Liver (tissue), 9 donors: Measurements from ENCODE around the gene ITFG1. TPM values are rescaled to one million over a fixed set of nuclear protein-coding genes. Genes with fewer than 3 reads are reported as not detected.

ENCODE experiments used
- DNase-seq: peaks from one replicate; pipeline ENCODE4 v3.0.0-alpha.2; 2017; ENCODE audit warnings: low spot score
- H3K27ac ChIP-seq, 2 donors: one replicate each; pipeline ENCODE4 v1.7.0; 2013; ENCODE audit warnings: inconsistent platforms in 2 of 2, low read length in 2 of 2, control low read depth in 1 of 2, low read depth in 1 of 2, mild to moderate bottlenecking in 1 of 2
- H3K27me3 ChIP-seq, 4 donors: one replicate each; pipeline versions ENCODE4 v1.6.1 to v1.7.0; 2013; ENCODE audit warnings: low read length in 3 of 4, inconsistent platforms in 1 of 4, mild to moderate bottlenecking in 1 of 4, moderate library complexity in 1 of 4; ENCODE audit not compliant: control insufficient read depth in 4 of 4, insufficient read depth in 4 of 4
- H3K36me3 ChIP-seq, 4 donors: one replicate each; pipeline versions ENCODE4 v1.6.1 to v1.7.0; 2013; ENCODE audit warnings: low read length in 3 of 4, mild to moderate bottlenecking in 3 of 4, low read depth in 1 of 4, moderate library complexity in 1 of 4; ENCODE audit not compliant: control insufficient read depth in 4 of 4, insufficient read depth in 3 of 4
- H3K4me1 ChIP-seq, 4 donors: one replicate each; pipeline versions ENCODE4 v1.6.1 to v1.7.0; 2013; ENCODE audit warnings: low read length in 3 of 4, mild to moderate bottlenecking in 3 of 4, moderate library complexity in 1 of 4; ENCODE audit not compliant: control insufficient read depth in 4 of 4, insufficient read depth in 4 of 4
- H3K4me3 ChIP-seq, 3 donors: one replicate each; pipeline versions ENCODE4 v1.6.1 to v1.7.0; 2013; ENCODE audit warnings: low read length in 3 of 3, control low read depth in 1 of 3, low read depth in 1 of 3, mild to moderate bottlenecking in 1 of 3
- H3K9ac ChIP-seq, 2 donors: one replicate each; pipeline ENCODE4 v1.7.0; 2013; ENCODE audit warnings: low read length in 2 of 2, mild to moderate bottlenecking in 2 of 2, moderate library complexity in 2 of 2, control low read depth in 1 of 2, low read depth in 1 of 2
- H3K9me3 ChIP-seq, 4 donors: one replicate each; pipeline versions ENCODE4 v1.6.1 to v1.7.0; 2013; ENCODE audit warnings: low read length in 3 of 4; ENCODE audit not compliant: control insufficient read depth in 4 of 4
- EGR1 ChIP-seq, 2 donors: IDR thresholded peaks; 2 replicates each; pipeline ENCODE4 v1.6.1; 2016 to 2018; ENCODE audit warnings: antibody characterized with exemption in 2 of 2, low read depth in 2 of 2
- FOXA1 ChIP-seq: IDR thresholded peaks from 2 replicates; pipeline ENCODE4 v1.6.1; 2016; ENCODE audit warnings: antibody characterized with exemption
- FOXA2 ChIP-seq: IDR thresholded peaks from 2 replicates; pipeline ENCODE4 v1.6.1; 2016; ENCODE audit warnings: antibody characterized with exemption
- GABPA ChIP-seq, 2 donors: IDR thresholded peaks in 1 of 2; conservative IDR thresholded peaks in 1 of 2; 2 replicates each; pipeline ENCODE4 v1.6.1; 2016; ENCODE audit warnings: antibody characterized with exemption in 2 of 2, mild to moderate bottlenecking in 1 of 2, moderate library complexity in 1 of 2
- HNF4G ChIP-seq: IDR thresholded peaks from 2 replicates; pipeline ENCODE4 v1.6.1; 2016; ENCODE audit warnings: antibody characterized with exemption
- JUND ChIP-seq, 2 donors: IDR thresholded peaks; 2 replicates each; pipeline ENCODE4 v1.6.1; 2016; ENCODE audit warnings: antibody characterized with exemption in 2 of 2
- NR2F2 ChIP-seq: IDR thresholded peaks from 2 replicates; pipeline ENCODE4 v1.6.1; 2016; ENCODE audit warnings: antibody characterized with exemption
- RAD21 ChIP-seq, 2 donors: IDR thresholded peaks; 2 replicates each; pipeline ENCODE4 v1.6.1; 2016; ENCODE audit warnings: antibody characterized with exemption in 2 of 2, mild to moderate bottlenecking in 2 of 2
- REST ChIP-seq: IDR thresholded peaks from 2 replicates; pipeline ENCODE4 v1.6.1; 2016; ENCODE audit warnings: antibody characterized with exemption, mild to moderate bottlenecking
- SP1 ChIP-seq: IDR thresholded peaks from 2 replicates; pipeline ENCODE4 v1.6.1; 2018; ENCODE audit warnings: antibody characterized with exemption, mild to moderate bottlenecking
- TAF1 ChIP-seq: conservative IDR thresholded peaks from 2 replicates; pipeline ENCODE4 v1.6.1; 2016; ENCODE audit warnings: antibody characterized with exemption, mild to moderate bottlenecking
- YY1 ChIP-seq: IDR thresholded peaks from 2 replicates; pipeline ENCODE4 v1.6.1; 2016; ENCODE audit warnings: antibody characterized with exemption, mild to moderate bottlenecking
- WGBS: extraction: QIAGEN DNeasy Blood & Tissue Kit; methylation state at CpG from one replicate; pipeline ENCODE4 v1.1.7; 2013; 5-methylcytosine and 5-hydroxymethylcytosine counted together
- polyA plus RNA-seq, 2 donors: library from polyadenylated mRNA; stranded (reverse) in 1 of 2; unstranded in 1 of 2; fragments of 200-250 nt in 1 of 2; fragments of >200 nt in 1 of 2; fragmentation: Nextera tagmentation in 1 of 2; extraction: Ambion mirVana in 1 of 2; gene quantifications; one replicate each; pipeline versions ENCODE4 v1.2.1 to v1.2.3, GENCODE V29; 2013 to 2015
- total RNA-seq, 2 donors: library from RNA; depleted of rRNA; stranded (reverse); fragments of >200 nt; gene quantifications; one replicate each; pipeline ENCODE4 v1.2.3, GENCODE V29; 2014
- TF ChIP-seq, protein P1 (sequence below): IDR thresholded peaks from 2 replicates; pipeline ENCODE4 v1.6.1; 2016; ENCODE audit warnings: antibody characterized with exemption
- TF ChIP-seq, protein P2 (sequence below): IDR thresholded peaks from 2 replicates; pipeline ENCODE4 v1.6.1; 2016; ENCODE audit warnings: antibody characterized with exemption
- donor health status: healthy.
- donor health status: healthy.
- donor health status: healthy.
- donor health status: healthy.
- donor health status: healthy.

The ITFG1 gene
- total and polyA plus RNA-seq, 4 donors = 31.1 to 51.0 (median 36.5) TPM

- H3K9me3 ChIP-seq = peaks cover 0 to 2% (median under 1%) of the 10 kb centered on the region in 4 donors
- H3K27me3 ChIP-seq = no peaks in the 10 kb centered on the region
- H3K36me3 ChIP-seq = peaks cover 0 to 1% (median under 1%) of the 10 kb centered on the region in 4 donors
- no peaks in the 10 kb centered on the region for H3K4me1 ChIP-seq
- H3K4me3 ChIP-seq = no peak overlapping the region
- no peak for DNase-seq
- TF ChIP-seq SP1 (no peak), FOXA2 (no peak)
- H3K9ac ChIP-seq = no peak overlapping the region
- H3K27ac ChIP-seq = no peak overlapping the region
- WGBS = 96% methylated on average over 5 of the region's 5 CpGs
Measured at GRCh38 chr16:47278306-47278970, 182.4 kb downstream of the ITFG1 start.

DNA sequence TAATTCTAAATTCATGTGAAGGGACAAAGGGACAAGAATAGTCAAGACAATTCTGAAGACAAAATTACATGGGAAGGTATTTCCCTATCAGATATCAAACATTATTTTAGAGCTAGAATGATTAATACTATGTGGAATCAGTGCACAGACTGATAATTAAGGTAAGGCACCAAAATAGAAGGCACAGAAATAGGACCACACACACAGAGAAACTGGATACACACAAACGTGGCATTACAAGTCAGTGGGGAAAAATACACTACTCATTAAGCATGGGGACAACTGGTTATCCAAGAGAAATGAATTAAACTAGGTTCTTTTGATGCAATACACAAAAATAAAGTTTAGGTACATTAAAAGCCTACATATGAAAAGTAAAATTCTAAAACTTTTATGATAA, 184.3 kb downstream of the ITFG1 start:
- WGBS = 74% methylated on average over 1 of the region's 1 CpG
- H3K27ac ChIP-seq = no peak overlapping the region
- no peaks in the 10 kb centered on the region for H3K36me3 ChIP-seq
- H3K27me3 ChIP-seq = no peaks in the 10 kb centered on the region
- DNase-seq = no peak
- TF ChIP-seq, protein P1, sequence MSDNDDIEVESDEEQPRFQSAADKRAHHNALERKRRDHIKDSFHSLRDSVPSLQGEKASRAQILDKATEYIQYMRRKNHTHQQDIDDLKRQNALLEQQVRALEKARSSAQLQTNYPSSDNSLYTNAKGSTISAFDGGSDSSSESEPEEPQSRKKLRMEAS = no peak
- TF ChIP-seq YY1 (no peak), HNF4G (no peak), REST (no peak), EGR1 (IDR thresholded peaks at IDR 0.05; ENCODE audit: low read depth in 2 of 2) (no peak), RAD21 (IDR thresholded peaks at IDR 0.05) (no peak), JUND (IDR thresholded peaks at IDR 0.05) (no peak), FOXA2 (no peak), NR2F2 (no peak), TAF1 (no peak), FOXA1 (no peak), GABPA (IDR thresholded peaks at IDR 0.05 in 1 of 2, conservative IDR thresholded peaks at IDR 0.05 in 1 of 2) (no peak)
- TF ChIP-seq, protein P2, sequence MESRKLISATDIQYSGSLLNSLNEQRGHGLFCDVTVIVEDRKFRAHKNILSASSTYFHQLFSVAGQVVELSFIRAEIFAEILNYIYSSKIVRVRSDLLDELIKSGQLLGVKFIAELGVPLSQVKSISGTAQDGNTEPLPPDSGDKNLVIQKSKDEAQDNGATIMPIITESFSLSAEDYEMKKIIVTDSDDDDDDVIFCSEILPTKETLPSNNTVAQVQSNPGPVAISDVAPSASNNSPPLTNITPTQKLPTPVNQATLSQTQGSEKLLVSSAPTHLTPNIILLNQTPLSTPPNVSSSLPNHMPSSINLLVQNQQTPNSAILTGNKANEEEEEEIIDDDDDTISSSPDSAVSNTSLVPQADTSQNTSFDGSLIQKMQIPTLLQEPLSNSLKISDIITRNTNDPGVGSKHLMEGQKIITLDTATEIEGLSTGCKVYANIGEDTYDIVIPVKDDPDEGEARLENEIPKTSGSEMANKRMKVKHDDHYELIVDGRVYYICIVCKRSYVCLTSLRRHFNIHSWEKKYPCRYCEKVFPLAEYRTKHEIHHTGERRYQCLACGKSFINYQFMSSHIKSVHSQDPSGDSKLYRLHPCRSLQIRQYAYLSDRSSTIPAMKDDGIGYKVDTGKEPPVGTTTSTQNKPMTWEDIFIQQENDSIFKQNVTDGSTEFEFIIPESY = no peak
- no peaks in the 10 kb centered on the region for H3K9me3 ChIP-seq
- H3K4me1 ChIP-seq = no peaks in the 10 kb centered on the region
- H3K9ac ChIP-seq = no peak overlapping the region
- no peak overlapping the region for H3K4me3 ChIP-seq
